ENCODE data around the gene SORL1. TPM values are rescaled to one million over a fixed set of nuclear protein-coding genes. Genes with fewer than 3 reads are reported as not detected.

SORL1 gene
- total RNA-seq, 1 donor from 2014 or later = 7.1 TPM

DNA sequence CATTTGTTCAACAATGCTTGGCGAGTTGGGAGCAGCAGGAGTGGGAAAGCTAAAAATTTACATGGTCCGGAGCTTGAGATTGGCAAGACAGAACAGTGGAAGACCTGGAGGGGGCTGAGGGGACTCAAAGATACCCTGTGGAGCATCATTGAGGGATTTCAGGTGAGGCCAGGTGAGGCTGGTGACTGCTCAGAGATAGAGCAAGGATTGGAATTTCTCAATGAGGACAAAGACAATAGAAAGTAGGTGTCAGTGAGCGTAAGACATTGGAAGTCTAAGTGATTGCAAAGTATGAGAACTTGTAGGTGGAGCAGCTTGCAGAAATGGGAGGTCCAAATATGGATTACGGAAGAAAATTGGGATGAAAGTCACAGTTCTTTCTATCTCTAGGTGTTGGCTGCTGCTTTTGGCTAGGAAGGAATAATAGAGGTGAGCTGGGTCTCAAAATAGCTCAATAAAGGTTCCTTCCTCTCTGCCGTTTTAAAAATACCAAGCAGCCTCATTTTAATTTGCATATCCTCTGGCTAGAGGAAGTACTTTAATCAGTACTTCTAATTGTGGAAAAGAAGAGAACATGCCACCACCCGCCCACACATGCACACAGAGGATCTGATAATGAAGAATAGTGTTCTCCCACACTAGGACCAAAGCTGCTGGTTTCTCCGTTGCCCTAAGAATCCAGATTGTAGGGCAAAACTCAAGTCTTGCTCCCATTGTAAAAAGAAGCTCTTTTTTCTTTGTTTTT, 42.4 kb downstream of the SORL1 start:
- DNase-seq = no peak
- TF ChIP-seq, protein P1, sequence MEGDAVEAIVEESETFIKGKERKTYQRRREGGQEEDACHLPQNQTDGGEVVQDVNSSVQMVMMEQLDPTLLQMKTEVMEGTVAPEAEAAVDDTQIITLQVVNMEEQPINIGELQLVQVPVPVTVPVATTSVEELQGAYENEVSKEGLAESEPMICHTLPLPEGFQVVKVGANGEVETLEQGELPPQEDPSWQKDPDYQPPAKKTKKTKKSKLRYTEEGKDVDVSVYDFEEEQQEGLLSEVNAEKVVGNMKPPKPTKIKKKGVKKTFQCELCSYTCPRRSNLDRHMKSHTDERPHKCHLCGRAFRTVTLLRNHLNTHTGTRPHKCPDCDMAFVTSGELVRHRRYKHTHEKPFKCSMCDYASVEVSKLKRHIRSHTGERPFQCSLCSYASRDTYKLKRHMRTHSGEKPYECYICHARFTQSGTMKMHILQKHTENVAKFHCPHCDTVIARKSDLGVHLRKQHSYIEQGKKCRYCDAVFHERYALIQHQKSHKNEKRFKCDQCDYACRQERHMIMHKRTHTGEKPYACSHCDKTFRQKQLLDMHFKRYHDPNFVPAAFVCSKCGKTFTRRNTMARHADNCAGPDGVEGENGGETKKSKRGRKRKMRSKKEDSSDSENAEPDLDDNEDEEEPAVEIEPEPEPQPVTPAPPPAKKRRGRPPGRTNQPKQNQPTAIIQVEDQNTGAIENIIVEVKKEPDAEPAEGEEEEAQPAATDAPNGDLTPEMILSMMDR (IDR thresholded peaks at IDR 0.05; ENCODE audit: borderline replicate concordance) = no peak
- intact Hi-C loops (cut with micrococcal nuclease) = no loop called here
- H3K4me3 ChIP-seq = no peak overlapping the region
- no peaks in the 10 kb centered on the region for H3K4me1 ChIP-seq
- H3K9me3 ChIP-seq (replicated peaks) = no peaks in the 10 kb centered on the region
- H3K27me3 ChIP-seq (ENCODE audit: low read depth) = no peaks in the 10 kb centered on the region
- no peak overlapping the region for H3K27ac ChIP-seq (replicated peaks)
- no peaks in the 10 kb centered on the region for H3K36me3 ChIP-seq

DNA sequence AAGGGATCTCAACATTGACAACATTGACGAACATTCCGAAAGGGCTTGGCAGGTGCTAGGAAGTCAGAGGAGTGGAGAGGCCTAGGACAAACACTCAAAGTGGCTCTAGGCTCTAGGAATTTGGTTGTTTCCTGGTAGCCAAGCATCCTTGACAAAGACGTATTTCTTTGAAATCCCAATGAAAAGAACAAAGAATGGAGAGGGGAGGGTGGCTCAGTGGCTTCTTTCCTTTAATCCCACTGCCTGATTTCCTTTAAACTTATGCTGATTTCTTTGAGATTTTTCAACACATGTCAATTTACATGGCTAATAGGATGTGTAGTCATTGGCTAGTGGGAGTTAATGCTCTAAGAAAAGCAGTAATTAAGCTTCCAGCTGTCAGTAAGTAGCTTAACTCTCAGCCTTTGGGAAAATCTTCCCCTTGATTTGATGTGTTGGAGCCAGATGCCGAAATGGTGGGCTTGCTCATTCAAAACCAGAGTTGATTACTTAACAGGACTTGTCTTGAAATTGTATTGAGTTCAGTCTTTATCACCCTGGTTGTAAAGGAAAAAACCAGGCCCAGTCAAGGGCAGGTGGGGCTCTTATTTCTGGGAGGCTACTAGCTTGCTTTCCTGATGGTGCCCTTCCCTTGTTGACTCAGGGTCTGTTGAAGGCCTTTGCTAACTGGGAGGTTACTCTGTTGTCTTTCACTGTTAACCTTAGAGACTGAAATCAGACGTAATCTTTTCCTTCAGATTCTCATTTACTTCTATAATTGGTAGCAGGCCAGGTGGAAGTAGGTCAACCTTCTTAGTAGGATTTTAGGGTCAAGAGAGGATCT, 45.3 kb downstream of the SORL1 start:
- H3K27me3 ChIP-seq (ENCODE audit: low read depth) = no peaks in the 10 kb centered on the region
- DNase-seq = no peak
- intact Hi-C loops (cut with micrococcal nuclease) = no loop called here
- TF ChIP-seq, protein P1 (IDR thresholded peaks at IDR 0.05; ENCODE audit: borderline replicate concordance) = no peak
- H3K4me3 ChIP-seq = no peak overlapping the region
- H3K27ac ChIP-seq (replicated peaks) = no peak overlapping the region
- H3K36me3 ChIP-seq = no peaks in the 10 kb centered on the region
- H3K4me1 ChIP-seq = no peaks in the 10 kb centered on the region
- H3K9me3 ChIP-seq (replicated peaks) = no peaks in the 10 kb centered on the region

DNA sequence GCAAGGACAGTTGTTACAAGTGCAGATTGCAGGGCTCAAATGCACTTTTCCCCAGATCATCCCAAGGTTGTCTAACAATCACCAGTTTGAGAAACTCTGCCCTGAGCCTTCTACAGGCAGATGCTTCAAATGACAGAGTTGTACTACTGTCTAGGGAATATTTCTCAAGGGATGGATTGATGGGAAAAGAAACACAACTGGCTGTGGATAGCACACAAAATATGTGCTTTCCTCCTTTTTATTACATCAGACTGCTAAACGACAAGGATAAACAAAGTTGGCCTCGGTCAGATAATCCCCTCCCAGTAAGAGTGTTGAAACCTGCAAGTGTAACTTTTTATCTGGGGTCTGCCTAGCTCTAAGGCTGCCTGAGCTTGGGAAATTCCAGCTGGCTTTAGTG, 47.3 kb downstream of the SORL1 start:
- TF ChIP-seq, protein P1 (IDR thresholded peaks at IDR 0.05; ENCODE audit: borderline replicate concordance) = no peak
- DNase-seq = no peak
- H3K27ac ChIP-seq (replicated peaks) = no peak overlapping the region
- intact Hi-C loops (cut with micrococcal nuclease) = no loop called here
- H3K4me1 ChIP-seq = no peaks in the 10 kb centered on the region
- no peak overlapping the region for H3K4me3 ChIP-seq
- no peaks in the 10 kb centered on the region for H3K27me3 ChIP-seq (ENCODE audit: low read depth)
- no peaks in the 10 kb centered on the region for H3K9me3 ChIP-seq (replicated peaks)
- H3K36me3 ChIP-seq = no peaks in the 10 kb centered on the region

DNA sequence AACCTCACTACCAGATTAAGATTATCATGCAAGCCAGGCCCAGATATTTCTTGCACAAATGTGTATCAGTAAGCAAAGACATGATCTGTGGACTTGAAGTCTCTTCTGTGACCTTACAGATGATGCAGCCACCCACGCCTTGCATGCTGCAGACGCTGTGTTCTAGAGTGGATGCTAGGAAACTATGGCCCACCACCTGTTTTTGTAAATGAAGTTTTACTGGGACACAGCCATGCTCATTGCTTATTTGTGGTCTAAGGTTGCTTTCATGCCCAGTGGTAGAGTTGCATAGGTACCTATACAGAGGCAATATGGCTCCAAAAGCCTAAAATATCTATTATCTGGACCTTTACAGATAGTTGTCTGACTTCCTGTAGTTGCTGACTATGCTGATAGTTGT, 48.2 kb downstream of the SORL1 start:
- TF ChIP-seq, protein P1 (IDR thresholded peaks at IDR 0.05; ENCODE audit: borderline replicate concordance) = no peak
- Histone ChIP-seq H3K4me3 (no peak overlapping the region), H3K36me3 (no peaks in the 10 kb centered on the region), H3K27me3 (ENCODE audit: low read depth) (no peaks in the 10 kb centered on the region), H3K4me1 (no peaks in the 10 kb centered on the region), H3K27ac (replicated peaks) (no peak overlapping the region), H3K9me3 (replicated peaks) (peaks cover 6% of the 10 kb centered on the region)
- DNase-seq = no peak
- intact Hi-C loops (cut with micrococcal nuclease) = no loop called here

DNA sequence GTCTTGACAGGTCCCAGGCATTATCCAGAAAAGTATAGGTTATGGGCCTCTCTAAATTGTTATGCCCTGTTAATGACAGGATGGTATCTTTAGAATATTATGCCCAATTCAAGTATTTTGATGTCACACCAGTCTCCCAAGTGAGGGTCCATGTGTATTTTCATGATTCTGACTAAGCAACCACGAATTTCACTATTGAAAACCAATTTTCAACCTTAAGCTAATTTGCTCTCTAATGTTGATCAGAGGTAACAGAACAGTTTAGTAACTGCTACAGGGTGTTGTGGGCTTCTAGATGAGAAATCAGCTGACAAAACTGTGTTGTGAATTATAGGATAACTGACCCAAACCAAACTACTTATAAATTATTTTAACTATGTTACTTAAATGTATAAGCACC, 48.6 kb downstream of the SORL1 start:
- no peaks in the 10 kb centered on the region for H3K36me3 ChIP-seq
- peaks cover 11% of the 10 kb centered on the region for H3K9me3 ChIP-seq (replicated peaks)
- TF ChIP-seq, protein P1 (IDR thresholded peaks at IDR 0.05; ENCODE audit: borderline replicate concordance) = no peak
- no peak overlapping the region for H3K27ac ChIP-seq (replicated peaks)
- H3K27me3 ChIP-seq (ENCODE audit: low read depth) = no peaks in the 10 kb centered on the region
- H3K4me3 ChIP-seq = no peak overlapping the region
- no peak for DNase-seq
- intact Hi-C loops (cut with micrococcal nuclease) = no loop called here
- no peaks in the 10 kb centered on the region for H3K4me1 ChIP-seq
